GM12865 (cell line): ENCODE data around the gene WNT3A.
"Not testable (repeated sequence)": the region's sequence is repeated elsewhere in the genome, so short reads cannot be mapped to it uniquely, and the experiment has no call there.

Experiments used
- DNase-seq: peaks from one replicate; pipeline ENCODE4 v3.0.0; 2010; ENCODE audit warnings: low read depth
- H3K4me3 ChIP-seq: 2 replicates; pipeline ENCODE4 v1.5.1; 2011; ENCODE audit warnings: mild to moderate bottlenecking, low read depth, low read length, control low read depth
- CTCF ChIP-seq: IDR thresholded peaks from 2 replicates; pipeline ENCODE4 v1.5.1; 2011; ENCODE audit warnings: low read length, control low read depth, low read depth, inconsistent platforms; ENCODE audit not compliant: insufficient read depth; ENCODE audit errors: missing control alignments

The WNT3A gene

GRCh38 chr1:228006786-228007048, at the start of gene WNT3A:
TSS of gene WNT3A (plus strand) at chr1:228006998. CDS start at chr1:228007129, 131 bp downstream.
- H3K4me3 ChIP-seq: no peak within 1 kb of the TSS
- no peak for DNase-seq
- TF ChIP-seq CTCF: no peak

DNA sequence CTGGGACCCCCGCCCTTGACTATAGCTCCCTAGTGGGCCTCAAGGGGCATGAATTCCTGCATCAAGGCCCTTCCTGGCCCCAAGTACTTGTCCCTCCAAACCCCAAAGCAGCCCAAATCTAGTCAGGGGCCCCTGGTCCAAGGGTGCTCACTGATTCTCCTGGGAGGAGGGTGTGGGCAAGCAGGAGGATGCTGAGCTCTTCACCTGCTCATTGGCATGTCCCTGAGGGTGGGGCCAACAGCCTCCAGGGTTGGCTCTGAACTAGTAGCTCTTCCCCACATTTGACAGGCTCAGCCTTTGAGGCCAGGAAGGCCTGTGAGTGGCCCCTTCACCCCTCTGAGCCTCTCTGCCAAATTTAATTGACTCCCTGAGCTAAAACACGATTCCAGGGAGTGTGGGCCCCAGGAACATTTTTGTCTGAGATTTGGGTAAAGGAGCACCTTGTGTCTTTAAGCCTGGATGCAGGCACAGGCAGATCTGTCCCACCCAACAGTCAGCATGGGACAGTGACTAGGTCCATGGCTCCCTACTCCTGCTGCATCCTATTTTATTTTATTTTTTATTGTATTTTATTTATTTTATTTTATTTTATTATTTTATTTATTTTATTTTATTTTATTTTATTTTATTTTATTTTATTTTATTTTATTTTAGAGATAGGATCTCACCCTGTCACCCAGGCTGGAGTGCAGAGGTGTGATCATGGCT, 48.0 kb upstream of the WNT3A start:
- no peak overlapping the region for H3K4me3 ChIP-seq
- DNase-seq: no peak
- no peak for TF ChIP-seq CTCF

DNA sequence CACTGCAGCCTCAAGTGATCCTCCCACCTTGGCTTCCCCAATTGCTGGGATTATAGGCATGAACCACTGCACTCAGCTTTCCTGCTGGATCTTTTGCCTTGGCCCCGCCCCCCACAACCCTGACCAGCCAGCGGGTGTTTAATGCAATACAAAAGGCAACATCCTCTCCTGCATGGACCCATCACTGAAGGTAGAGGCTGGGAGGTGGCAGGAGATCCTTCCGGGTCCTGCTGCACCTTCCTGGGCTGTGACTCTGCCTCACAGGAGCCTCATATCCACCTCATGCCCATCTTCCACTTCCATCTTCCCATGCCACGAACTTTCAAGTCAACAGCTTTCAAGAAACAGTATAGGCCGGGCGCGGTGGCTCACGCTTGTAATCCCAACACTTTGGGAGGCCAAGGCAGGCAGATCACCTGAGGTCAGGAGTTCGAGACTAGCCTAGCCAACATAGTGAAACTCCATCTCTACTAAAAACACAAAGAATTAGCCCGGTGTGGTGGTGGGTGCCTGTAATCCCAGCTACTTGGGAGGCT, 47.4 kb upstream of the WNT3A start:
- DNase-seq: no peak
- H3K4me3 ChIP-seq: no peak overlapping the region
- no peak for TF ChIP-seq CTCF

- no peak for DNase-seq
- H3K4me3 ChIP-seq: no peak overlapping the region
- TF ChIP-seq CTCF: no peak
These were observed 44.9 kb upstream of the WNT3A start for GRCh38 chr1:227961651-227962466.

DNA sequence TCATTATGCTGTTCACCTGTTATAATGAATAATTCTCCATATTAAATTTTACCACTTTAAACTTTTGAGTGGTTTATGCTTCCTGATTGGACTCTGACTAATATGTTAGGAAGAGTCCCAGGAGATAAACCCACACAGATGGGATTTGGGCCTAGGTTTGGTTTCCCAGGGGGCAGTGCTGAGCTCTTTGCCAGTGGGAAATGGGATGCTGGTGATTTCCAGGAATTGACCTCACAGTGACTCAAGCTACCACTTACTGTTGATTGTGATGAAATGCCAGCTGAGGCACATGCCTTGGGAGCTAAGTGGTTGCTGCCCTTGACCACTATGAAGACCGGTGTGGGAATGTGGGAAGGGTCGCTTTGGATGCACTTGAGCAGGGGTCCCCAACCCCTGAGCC, 40.1 kb upstream of the WNT3A start:
- not testable (repeated sequence) for H3K4me3 ChIP-seq, DNase-seq

DNA sequence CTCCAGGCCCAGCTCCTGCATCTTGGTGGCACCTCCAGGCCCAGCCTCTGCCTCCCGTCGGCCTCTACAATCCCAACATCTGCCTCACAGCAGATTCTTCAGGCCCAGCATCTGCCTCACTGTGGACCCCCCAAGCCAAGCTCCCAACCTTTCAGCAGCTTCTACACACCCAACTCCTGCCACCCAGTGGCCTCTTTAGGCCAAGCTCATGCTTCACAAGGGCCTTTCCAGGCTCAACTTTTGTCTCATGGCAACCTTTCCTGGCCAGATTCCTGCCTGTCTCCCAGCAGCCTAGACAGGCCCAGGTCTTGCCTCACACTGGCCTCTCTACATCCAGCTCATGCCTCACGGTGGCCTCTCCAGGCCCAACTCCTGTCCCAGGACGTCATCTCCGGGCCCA, 39.0 kb upstream of the WNT3A start:
- not testable (repeated sequence) for DNase-seq, H3K4me3 ChIP-seq

DNA sequence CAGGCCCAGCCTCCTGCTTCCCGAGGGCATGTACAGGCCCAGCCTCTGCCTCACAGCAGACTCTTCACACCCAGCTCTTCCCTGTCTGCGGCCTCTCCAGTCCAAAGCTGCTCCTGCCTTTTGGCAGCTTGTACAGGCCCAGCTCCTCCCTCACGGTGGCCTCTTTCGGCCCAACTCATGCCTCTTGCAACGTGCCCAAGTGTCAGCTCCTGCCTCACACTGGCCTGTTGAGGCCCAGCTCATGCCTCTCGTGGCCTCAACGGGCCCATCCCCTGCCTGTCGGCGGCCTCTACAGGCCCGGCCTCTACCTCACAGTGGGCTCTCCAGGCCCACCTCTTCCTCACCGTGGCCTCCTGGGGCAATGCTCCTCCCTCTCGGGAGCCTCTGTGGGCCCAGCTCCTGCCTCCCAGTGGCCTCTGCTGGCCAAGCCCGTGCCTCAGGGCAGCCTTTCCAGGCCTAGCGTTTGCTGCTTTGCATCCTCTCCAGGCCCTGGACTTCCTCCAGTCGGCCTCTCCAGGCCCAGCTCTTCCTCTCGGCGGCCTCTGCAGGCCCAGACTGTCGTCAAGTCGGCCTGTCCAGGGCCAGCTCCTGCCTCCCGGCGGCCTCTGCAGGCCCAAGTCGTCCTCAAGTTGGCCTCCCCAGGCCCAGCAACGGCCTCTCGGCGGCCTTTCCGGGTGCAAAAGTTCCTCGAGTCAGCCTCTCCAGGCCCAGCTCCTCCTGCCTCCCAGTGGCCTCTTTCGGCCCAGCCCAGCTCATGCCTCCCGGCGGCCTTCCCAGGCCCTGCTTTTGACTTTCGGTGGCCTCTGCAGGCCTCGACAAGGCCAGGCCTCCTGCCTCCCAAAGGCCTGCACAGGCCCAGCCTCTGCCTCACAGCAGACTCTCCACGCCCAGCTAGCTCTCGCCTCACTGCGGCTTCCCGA, 36.5 kb upstream of the WNT3A start:
- H3K4me3 ChIP-seq, DNase-seq: not testable (repeated sequence)

DNA sequence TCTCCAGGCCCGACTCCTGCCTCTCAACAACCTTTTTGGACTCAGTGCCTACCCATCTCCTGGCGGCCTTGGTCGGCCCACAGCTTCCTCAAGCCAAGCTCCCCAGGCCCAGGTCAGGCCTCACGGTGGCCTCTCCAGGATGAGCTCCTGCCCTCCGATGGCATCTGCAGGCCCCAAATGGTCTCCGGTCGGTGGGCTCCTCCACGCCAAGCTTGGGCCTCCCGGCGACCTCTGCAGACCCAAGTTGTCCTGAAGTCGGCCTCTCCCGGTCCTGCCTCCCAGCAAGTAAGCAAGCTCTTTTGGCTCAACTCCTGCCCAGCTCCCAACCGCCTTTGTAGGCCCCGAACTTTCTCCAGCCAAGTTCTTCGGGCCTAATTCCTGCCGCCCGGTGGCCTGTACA, 35.6 kb upstream of the WNT3A start:
- DNase-seq: not testable (repeated sequence)

GRCh38 chr1:227971643-227972282, 35.0 kb upstream of the WNT3A start:
- H3K4me3 ChIP-seq, DNase-seq: not testable (repeated sequence)

More for the DNA sequence above, 35.6 kb upstream of the WNT3A start:
- H3K4me3 ChIP-seq: not testable (repeated sequence)

- DNase-seq: not testable (repeated sequence)
These were observed 34.5 kb upstream of the WNT3A start for GRCh38 chr1:227972283-227972679.

DNA sequence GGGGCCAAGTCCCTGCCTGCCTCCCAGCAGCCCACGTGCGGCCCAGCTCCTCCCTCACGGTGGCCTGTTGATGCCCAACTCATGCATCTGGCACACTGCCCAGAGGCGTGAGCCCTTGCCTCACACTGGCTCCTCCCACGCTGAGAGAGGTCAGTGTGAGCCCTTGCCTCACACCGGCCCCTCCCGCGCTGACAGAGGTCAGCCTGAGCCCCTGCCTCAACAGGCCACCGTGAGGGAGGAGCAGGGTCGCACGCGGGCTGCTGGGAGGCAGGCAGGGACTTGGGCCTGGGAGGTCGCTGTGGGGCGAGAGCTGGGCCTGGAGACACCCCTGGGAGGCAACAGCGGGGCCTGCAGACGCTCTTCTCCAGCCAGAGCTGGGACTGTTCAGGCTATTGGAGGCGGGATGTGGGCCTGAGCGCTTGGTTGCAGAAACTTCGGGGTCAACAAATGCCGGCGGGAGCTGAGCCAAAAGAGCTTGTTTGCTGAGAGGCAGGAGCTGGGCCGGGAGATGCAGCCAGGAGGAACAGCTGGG, 33.9 kb upstream of the WNT3A start:
- not testable (repeated sequence) for DNase-seq

More at GRCh38 chr1:227972283-227972679, 34.5 kb upstream of the WNT3A start:
- not testable (repeated sequence) for H3K4me3 ChIP-seq

GRCh38 chr1:227973724-227974288, 33.0 kb upstream of the WNT3A start:
- not testable (repeated sequence) for H3K4me3 ChIP-seq, DNase-seq

More for the DNA sequence above, 33.9 kb upstream of the WNT3A start:
- not testable (repeated sequence) for H3K4me3 ChIP-seq
